Neuronal stem cell (in vitro differentiated cells): ENCODE measurements around the gene ANKRD40CL.
"Not testable (repeated sequence)": the region's sequence is repeated elsewhere in the genome, so short reads cannot be mapped to it uniquely, and the experiment has no call there.

Experiments
- DNase-seq: peaks from one replicate; pipeline ENCODE4 v3.0.0-alpha.2; 2013; ENCODE audit warnings: low spot score
- H2AFZ ChIP-seq: one replicate; pipeline ENCODE4 v1.6.1; 2013; ENCODE audit warnings: mild to moderate bottlenecking, low read length, inconsistent platforms
- H2AK5ac ChIP-seq: 2 replicates; pipeline ENCODE4 v1.6.1; 2013; ENCODE audit warnings: low read depth, mild to moderate bottlenecking, inconsistent platforms, low read length, moderate library complexity, mixed read lengths
- H2BK120ac ChIP-seq: 2 replicates; pipeline ENCODE4 v1.6.1; 2013; ENCODE audit warnings: low read depth, mild to moderate bottlenecking, inconsistent platforms, low read length, moderate library complexity, mixed read lengths
- H2BK12ac ChIP-seq: one replicate; pipeline ENCODE4 v1.6.1; 2013; ENCODE audit warnings: low read length, inconsistent platforms
- H2BK15ac ChIP-seq: 2 replicates; pipeline ENCODE4 v1.6.1; 2013; ENCODE audit warnings: mild to moderate bottlenecking, low read length, inconsistent platforms, mixed read lengths
- H2BK5ac ChIP-seq: one replicate; pipeline ENCODE4 v1.6.1; 2013; ENCODE audit warnings: inconsistent platforms, mild to moderate bottlenecking, low read length, moderate library complexity
- H3K14ac ChIP-seq: one replicate; pipeline ENCODE4 v1.6.1; 2013; ENCODE audit warnings: low read length, inconsistent platforms
- H3K18ac ChIP-seq: 2 replicates; pipeline ENCODE4 v1.6.1; 2013; ENCODE audit warnings: low read length, inconsistent platforms
- H3K23ac ChIP-seq: 2 replicates; pipeline ENCODE4 v1.6.1; 2013; ENCODE audit warnings: low read depth, mild to moderate bottlenecking, mixed read lengths, low read length, inconsistent platforms; ENCODE audit not compliant: poor library complexity
- H3K27ac ChIP-seq: replicated peaks from 3 replicates; pipeline ENCODE4 v1.5.1; 2013; ENCODE audit warnings: low read length, inconsistent platforms
- H3K27me3 ChIP-seq, 3 experiments: 2 replicates each; pipeline ENCODE4 v1.6.1; 2013; ENCODE audit warnings: low read length in 3 of 3, mild to moderate bottlenecking in 2 of 3, inconsistent platforms in 1 of 3, low read depth in 1 of 3, mixed read lengths in 1 of 3, moderate library complexity in 1 of 3; ENCODE audit not compliant: control insufficient read depth in 3 of 3, insufficient read depth in 3 of 3
- H3K36me3 ChIP-seq, 2 donors: replicated peaks in 1 of 2; 2 replicates each; pipeline ENCODE4 v1.6.1; 2013; ENCODE audit warnings: low read length in 2 of 2; ENCODE audit not compliant: control insufficient read depth in 2 of 2, insufficient read depth in 2 of 2
- H3K4ac ChIP-seq: 2 replicates; pipeline ENCODE4 v1.6.1; 2013; ENCODE audit warnings: inconsistent platforms, mild to moderate bottlenecking, low read length, moderate library complexity
- H3K4me1 ChIP-seq, 2 donors: 1 replicate in 1 of 2; 2 replicates in 1 of 2; pipeline ENCODE4 v1.6.1; 2013; ENCODE audit warnings: low read length in 2 of 2, low read depth in 1 of 2; ENCODE audit not compliant: control insufficient read depth in 2 of 2, insufficient read depth in 1 of 2
- H3K4me2 ChIP-seq: one replicate; pipeline ENCODE4 v1.6.1; 2013; ENCODE audit warnings: mild to moderate bottlenecking, low read length, inconsistent platforms; ENCODE audit not compliant: insufficient read depth, poor library complexity, severe bottlenecking
- H3K4me3 ChIP-seq, 2 donors: 2 replicates each; pipeline ENCODE4 v1.5.1; 2013; ENCODE audit warnings: low read length in 2 of 2, mild to moderate bottlenecking in 2 of 2, inconsistent platforms in 1 of 2, moderate library complexity in 1 of 2
- H3K79me1 ChIP-seq: one replicate; pipeline ENCODE4 v1.6.1; 2013; ENCODE audit warnings: low read depth, mild to moderate bottlenecking, inconsistent platforms, low read length, moderate library complexity
- H3K9ac ChIP-seq: one replicate; pipeline ENCODE4 v1.6.1; 2013; ENCODE audit warnings: mild to moderate bottlenecking, low read depth, low read length, inconsistent platforms; ENCODE audit not compliant: poor library complexity
- H3K9me3 ChIP-seq, 2 donors: replicated peaks in 1 of 2; 2 replicates each; pipeline versions ENCODE3 to v1.6.1; 2013; ENCODE audit warnings: low read length in 2 of 2, mild to moderate bottlenecking in 2 of 2, inconsistent platforms in 1 of 2, low read depth in 1 of 2, mixed read lengths in 1 of 2, moderate library complexity in 1 of 2; ENCODE audit not compliant: control insufficient read depth in 2 of 2, insufficient read depth in 1 of 2
- H4K8ac ChIP-seq: one replicate; pipeline ENCODE4 v1.6.1; 2013; ENCODE audit warnings: low read depth, mild to moderate bottlenecking, inconsistent platforms, low read length, moderate library complexity
- H4K91ac ChIP-seq: one replicate; pipeline ENCODE4 v1.6.1; 2013; ENCODE audit warnings: low read length, low read depth, mild to moderate bottlenecking, inconsistent platforms; ENCODE audit not compliant: poor library complexity
- WGBS, 2 donors: extraction: QIAGEN DNeasy Blood & Tissue Kit; methylation state at CpG; one replicate each; pipeline ENCODE4 v1.1.7; 2013; ENCODE audit warnings: missing lambda C conversion rate in 2 of 2, mixed read lengths in 1 of 2; ENCODE audit not compliant: insufficient read length in 2 of 2, insufficient replicate concordance in 1 of 2; ENCODE audit errors: extremely low coverage in 2 of 2; 5-methylcytosine and 5-hydroxymethylcytosine counted together

Gene ANKRD40CL

GRCh38 chr17:50806141-50806643, 38.9 kb upstream of the ANKRD40CL start:
- DNase-seq: no peak
- Histone ChIP-seq H3K23ac (no peak overlapping the region), H3K9me3 (no peaks in the 10 kb centered on the region), H4K8ac (no peak overlapping the region), H4K91ac (no peak overlapping the region), H3K4me3 (no peak overlapping the region), H3K14ac (no peak overlapping the region), H2BK15ac (peak overlapping the region; percentile 73), H3K18ac (peak overlapping the region; percentile 62), H2BK12ac (peak overlapping the region; percentile 76), H3K9ac (no peak overlapping the region), H3K27me3 (peaks cover 0 to 15% (median 0%) of the 10 kb centered on the region in 3 experiments), H2BK120ac (no peak overlapping the region), H3K27ac (no peak overlapping the region), H2AFZ (no peak overlapping the region), H2BK5ac (no peak overlapping the region), H3K79me1 (no peaks in the 10 kb centered on the region), H3K4me2 (no peak overlapping the region), H2AK5ac (peak overlapping the region; percentile 58), H3K36me3 (no peaks in the 10 kb centered on the region), H3K4ac (peak overlapping the region; percentile 70), H3K4me1 (peaks cover 0 to 3% of the 10 kb centered on the region in 2 donors)
- WGBS, 2 donors: no CpG with 5 or more reads among the region's 11 CpGs

GRCh38 chr17:50805486-50805885, 38.2 kb upstream of the ANKRD40CL start:
- no peak overlapping the region for H2BK15ac ChIP-seq
- H3K36me3 ChIP-seq: no peaks in the 10 kb centered on the region
- H3K27ac ChIP-seq: no peak overlapping the region
- H2BK120ac ChIP-seq: no peak overlapping the region
- H2AK5ac ChIP-seq: peak overlapping the region; percentile 36
- no peaks in the 10 kb centered on the region for H3K9me3 ChIP-seq
- no peak overlapping the region for H2AFZ ChIP-seq
- H3K18ac ChIP-seq: no peak overlapping the region
- H3K4ac ChIP-seq: no peak overlapping the region
- peaks cover 0 to 11% (median 0%) of the 10 kb centered on the region in 3 experiments for H3K27me3 ChIP-seq
- H3K79me1 ChIP-seq: no peaks in the 10 kb centered on the region
- H4K8ac ChIP-seq: no peak overlapping the region
- H3K4me2 ChIP-seq: no peak overlapping the region
- no peak overlapping the region for H3K9ac ChIP-seq
- no peak overlapping the region for H2BK5ac ChIP-seq
- H2BK12ac ChIP-seq: no peak overlapping the region
- WGBS, 2 donors: no CpG with 5 or more reads among the region's 6 CpGs
- peaks cover 0 to 3% of the 10 kb centered on the region in 2 donors for H3K4me1 ChIP-seq
- DNase-seq: no peak
- H3K14ac ChIP-seq: no peak overlapping the region
- no peak overlapping the region for H3K4me3 ChIP-seq
- no peak overlapping the region for H4K91ac ChIP-seq
- no peak overlapping the region for H3K23ac ChIP-seq

- H3K9ac ChIP-seq, H2AFZ ChIP-seq, H3K4me3 ChIP-seq, H3K36me3 ChIP-seq, H2BK15ac ChIP-seq, H4K8ac ChIP-seq, DNase-seq, H3K4me2 ChIP-seq, H3K79me1 ChIP-seq, H2BK5ac ChIP-seq, H4K91ac ChIP-seq, H2AK5ac ChIP-seq, H3K27ac ChIP-seq, H3K23ac ChIP-seq, H3K4ac ChIP-seq, H3K18ac ChIP-seq, H3K14ac ChIP-seq, H2BK12ac ChIP-seq, H3K9me3 ChIP-seq, H3K4me1 ChIP-seq, H2BK120ac ChIP-seq: not testable (repeated sequence)
- WGBS, 2 donors: no CpG with 5 or more reads among the region's 13 CpGs
- peaks cover 0 to 13% (median 0%) of the 10 kb centered on the region in 3 experiments for H3K27me3 ChIP-seq
Observed at GRCh38 chr17:50804749-50805475, 37.6 kb upstream of the ANKRD40CL start.

- no peak overlapping the region for H2BK5ac ChIP-seq
- H4K8ac ChIP-seq: no peak overlapping the region
- no peak overlapping the region for H3K27ac ChIP-seq
- no peak overlapping the region for H3K4ac ChIP-seq
- H3K23ac ChIP-seq: no peak overlapping the region
- no CpG with 5 or more reads among the region's 6 CpGs for WGBS, 2 donors
- H2BK120ac ChIP-seq: no peak overlapping the region
- H3K27me3 ChIP-seq: peaks cover 0 to 10% (median 0%) of the 10 kb centered on the region in 3 experiments
- H3K18ac ChIP-seq: no peak overlapping the region
- H3K4me3 ChIP-seq: no peak overlapping the region
- H2AFZ ChIP-seq: peak overlapping the region; percentile 76
- no peaks in the 10 kb centered on the region for H3K79me1 ChIP-seq
- no peak overlapping the region for H2BK12ac ChIP-seq
- H3K4me1 ChIP-seq: peaks cover 6 to 9% of the 10 kb centered on the region in 2 donors
- no peaks in the 10 kb centered on the region for H3K9me3 ChIP-seq
- H3K9ac ChIP-seq: no peak overlapping the region
- no peak overlapping the region for H2BK15ac ChIP-seq
- no peak overlapping the region for H3K14ac ChIP-seq
- no peak overlapping the region for H2AK5ac ChIP-seq
- H4K91ac ChIP-seq: no peak overlapping the region
- no peak for DNase-seq
- no peaks in the 10 kb centered on the region for H3K36me3 ChIP-seq
- no peak overlapping the region for H3K4me2 ChIP-seq
Observed at GRCh38 chr17:50803676-50804075, 36.4 kb upstream of the ANKRD40CL start.
